PC-9 (cell line): ENCODE data around the gene ANKS1B.

Source experiments
- CTCF ChIP-seq: fragments of 200-600 bp; sonication (generic); conservative IDR thresholded peaks from 2 replicates; pipeline ENCODE4 v1.6.1; 2017; ENCODE audit warnings: mixed run types, antibody characterized with exemption, mild to moderate bottlenecking, moderate library complexity
- EZH2 ChIP-seq: fragments of 200-600 bp; sonication (generic); IDR thresholded peaks from 2 replicates; pipeline ENCODE4 v1.8.0; 2017; ENCODE audit warnings: antibody characterized with exemption, low read depth

- TF ChIP-seq CTCF (no peak), EZH2 (no peak)
Measured at GRCh38 chr12:99898645-99899044, 86.1 kb downstream of the ANKS1B start.
